Astrocyte of the cerebellum (primary cell): ENCODE results near the gene MRPL11.
"Not testable (repeated sequence)": the region's sequence is repeated elsewhere in the genome, so short reads cannot be mapped to it uniquely, and the experiment has no call there.

ENCODE experiments used
- DNase-seq: peaks from one replicate; pipeline ENCODE4 v3.0.0-alpha.2; 2011; ENCODE audit warnings: low read depth
- H3K4me3 ChIP-seq: 2 replicates; pipeline ENCODE4 v1.5.1; 2011; ENCODE audit warnings: mild to moderate bottlenecking, low read depth, low read length, moderate library complexity
- CTCF ChIP-seq: IDR thresholded peaks from 2 replicates; pipeline ENCODE4 v1.5.1; 2012; ENCODE audit warnings: low read length, low read depth, moderate library complexity, mild to moderate bottlenecking; ENCODE audit errors: missing control alignments
- in situ Hi-C: cut with HindIII; loops from 2 replicates; pipeline ENCODE4 v1.10.0; 2017; ENCODE audit warnings: low sequenced_read_pairs

The MRPL11 gene

GRCh38 chr11:66467034-66467659 lies 28.5 kb upstream of the MRPL11 start:
- peak overlapping the region; percentile 58 for H3K4me3 ChIP-seq
- in situ Hi-C loops = no loop called here
- TF ChIP-seq CTCF = no peak
- no peak for DNase-seq

- peak; percentile 73 for DNase-seq
- no peak for TF ChIP-seq CTCF
- in situ Hi-C loops = no loop called here
- peak within 1 kb of the TSS; percentile 58 for H3K4me3 ChIP-seq
These were observed 27.8 kb upstream of the MRPL11 start, which contains the start of gene PELI3 for GRCh38 chr11:66466225-66467033. Gene PELI3, plus strand, starts transcription at chr11:66466905. Its CDS starts 1,224 bp downstream, at chr11:66468129.

GRCh38 chr11:66465373-66466224 lies 27.0 kb upstream of the MRPL11 start:
- no peak for TF ChIP-seq CTCF
- in situ Hi-C loops = no loop called here
- DNase-seq = no peak
- H3K4me3 ChIP-seq = peak overlapping the region; percentile 58

GRCh38 chr11:66464916-66465315 lies 26.3 kb upstream of the MRPL11 start:
- in situ Hi-C loops = no loop called here
- TF ChIP-seq CTCF = no peak
- DNase-seq = no peak

GRCh38 chr11:66464116-66464515 lies 25.5 kb upstream of the MRPL11 start:
- H3K4me3 ChIP-seq, in situ Hi-C loops, DNase-seq: not testable (repeated sequence)

More at GRCh38 chr11:66464916-66465315, 26.3 kb upstream of the MRPL11 start:
- no peak overlapping the region for H3K4me3 ChIP-seq

GRCh38 chr11:66462911-66463310 lies 24.3 kb upstream of the MRPL11 start:
- H3K4me3 ChIP-seq = no peak overlapping the region
- TF ChIP-seq CTCF = no peak
- DNase-seq = no peak
- in situ Hi-C loops = no loop called here
